ENCODE results near the gene POLR2I. TPM values are rescaled to one million over a fixed set of nuclear protein-coding genes. Genes with fewer than 3 reads are reported as not detected.

Gene POLR2I
- total RNA-seq, 4 donors from 2014 or later = 54.2 to 98.4 (median 77.4) TPM

DNA sequence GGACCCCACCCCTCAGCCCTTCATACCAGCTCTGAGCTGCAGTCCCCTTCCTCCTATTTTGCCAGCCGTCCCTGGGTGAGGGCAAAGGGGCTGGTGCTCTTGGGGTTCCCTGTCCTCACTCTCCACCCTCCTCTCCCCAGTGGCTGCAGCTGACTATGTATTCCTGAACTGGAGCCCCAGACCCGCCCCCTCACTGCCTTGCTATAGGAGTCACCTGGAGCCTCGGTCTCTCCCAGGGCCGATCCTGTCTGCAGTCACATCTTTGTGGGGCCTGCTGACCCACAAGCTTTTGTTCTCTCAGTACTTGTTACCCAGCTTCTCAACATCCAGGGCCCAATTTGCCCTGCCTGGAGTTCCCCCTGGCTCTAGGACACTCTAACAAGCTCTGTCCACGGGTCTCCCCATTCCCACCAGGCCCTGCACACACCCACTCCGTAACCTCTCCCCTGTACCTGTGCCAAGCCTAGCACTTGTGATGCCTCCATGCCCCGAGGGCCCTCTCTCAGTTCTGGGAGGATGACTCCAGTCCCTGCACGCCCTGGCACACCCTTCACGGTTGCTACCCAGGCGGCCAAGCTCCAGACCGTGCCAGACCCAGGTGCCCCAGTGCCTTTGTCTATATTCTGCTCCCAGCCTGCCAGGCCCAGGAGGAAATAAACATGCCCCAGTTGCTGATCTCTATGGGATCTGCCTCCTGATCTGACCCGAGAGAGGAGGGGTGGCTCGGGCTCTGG is 35.2 kb upstream of the POLR2I start:
- H3K36me3 ChIP-seq = peaks cover 8 to 68% (median 33%) of the 10 kb centered on the region in 3 donors

DNA sequence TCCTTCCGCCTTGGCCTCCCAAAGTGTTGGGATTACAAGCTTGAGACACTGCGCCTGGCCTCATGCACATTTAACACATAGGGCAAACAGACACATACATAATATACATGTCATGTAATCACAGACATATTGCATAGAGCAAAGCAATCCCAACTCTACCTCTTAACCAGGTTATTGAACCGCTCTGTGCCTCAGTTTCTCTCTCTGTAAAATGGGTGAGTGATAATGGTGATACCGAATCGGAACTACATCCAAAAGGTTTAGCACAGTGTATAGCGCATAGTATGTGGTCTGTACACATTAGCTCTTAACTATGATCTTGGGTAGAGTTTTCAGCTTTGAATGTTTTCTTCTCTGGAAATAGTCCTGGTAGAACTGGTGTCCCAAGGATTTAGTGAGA is 29.9 kb upstream of the POLR2I start:
- Histone ChIP-seq H3K36me3 (peaks cover 8 to 81% (median 44%) of the 10 kb centered on the region in 3 donors), H3K27me3 (no peaks in the 10 kb centered on the region), H3K4me3 (no peak overlapping the region), H3K9me3 (no peaks in the 10 kb centered on the region), H3K4me1 (peaks cover 5 to 13% (median 6%) of the 10 kb centered on the region in 4 donors), H3K27ac (no peak overlapping the region)
- TF ChIP-seq EP300 (IDR thresholded peaks at IDR 0.05) = no peak
- DNase-seq (ENCODE audit: low spot score in 2 of 2) = no peak
- WGBS, 2 donors = 96 to 97% methylated on average over 6 of the region's 6 CpGs

More for the DNA sequence above, 35.2 kb upstream of the POLR2I start:
- Histone ChIP-seq H3K4me1 (peaks cover 0 to 28% (median 4%) of the 10 kb centered on the region in 4 donors), H3K27ac (peak overlapping the region in 1 of 4 donors; percentile 91), H3K9me3 (no peaks in the 10 kb centered on the region), H3K27me3 (no peaks in the 10 kb centered on the region), H3K4me3 (no peak overlapping the region)
- no peak for DNase-seq (ENCODE audit: low spot score in 2 of 2)
- WGBS, 2 donors = 79 to 81% methylated on average over 12 to 13 of the region's 13 CpGs
- TF ChIP-seq EP300 (IDR thresholded peaks at IDR 0.05) = no peak
- no peak for TF ChIP-seq POLR2A (IDR thresholded peaks at IDR 0.05)
- TF ChIP-seq, protein P1, sequence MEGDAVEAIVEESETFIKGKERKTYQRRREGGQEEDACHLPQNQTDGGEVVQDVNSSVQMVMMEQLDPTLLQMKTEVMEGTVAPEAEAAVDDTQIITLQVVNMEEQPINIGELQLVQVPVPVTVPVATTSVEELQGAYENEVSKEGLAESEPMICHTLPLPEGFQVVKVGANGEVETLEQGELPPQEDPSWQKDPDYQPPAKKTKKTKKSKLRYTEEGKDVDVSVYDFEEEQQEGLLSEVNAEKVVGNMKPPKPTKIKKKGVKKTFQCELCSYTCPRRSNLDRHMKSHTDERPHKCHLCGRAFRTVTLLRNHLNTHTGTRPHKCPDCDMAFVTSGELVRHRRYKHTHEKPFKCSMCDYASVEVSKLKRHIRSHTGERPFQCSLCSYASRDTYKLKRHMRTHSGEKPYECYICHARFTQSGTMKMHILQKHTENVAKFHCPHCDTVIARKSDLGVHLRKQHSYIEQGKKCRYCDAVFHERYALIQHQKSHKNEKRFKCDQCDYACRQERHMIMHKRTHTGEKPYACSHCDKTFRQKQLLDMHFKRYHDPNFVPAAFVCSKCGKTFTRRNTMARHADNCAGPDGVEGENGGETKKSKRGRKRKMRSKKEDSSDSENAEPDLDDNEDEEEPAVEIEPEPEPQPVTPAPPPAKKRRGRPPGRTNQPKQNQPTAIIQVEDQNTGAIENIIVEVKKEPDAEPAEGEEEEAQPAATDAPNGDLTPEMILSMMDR (IDR thresholded peaks at IDR 0.05) = no peak

DNA sequence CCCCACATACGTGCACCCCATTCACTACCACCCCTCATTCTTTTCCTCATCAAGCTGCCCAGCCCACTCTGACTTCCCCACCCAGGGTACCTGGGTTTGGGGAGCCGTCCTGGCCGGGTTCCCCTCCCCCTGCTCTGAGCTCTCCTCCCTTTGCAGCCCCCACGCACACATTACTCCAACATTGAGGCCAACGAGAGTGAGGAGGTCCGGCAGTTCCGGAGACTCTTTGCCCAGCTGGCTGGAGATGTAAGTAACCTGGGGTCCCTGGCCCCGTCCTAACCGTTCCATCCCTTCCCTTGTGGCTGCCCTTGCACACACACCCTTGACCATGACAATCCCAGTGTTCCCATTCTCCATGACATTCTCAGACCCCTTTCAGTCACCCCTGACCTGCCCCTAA is 27.8 kb upstream of the POLR2I start:
- H3K27me3 ChIP-seq = no peaks in the 10 kb centered on the region
- H3K36me3 ChIP-seq = peaks cover 8 to 59% (median 28%) of the 10 kb centered on the region in 3 donors
- peaks cover 5 to 23% (median 6%) of the 10 kb centered on the region in 4 donors for H3K4me1 ChIP-seq
- no peaks in the 10 kb centered on the region for H3K9me3 ChIP-seq
- no peak overlapping the region for H3K27ac ChIP-seq
- 85 to 90% methylated on average over 9 of the region's 9 CpGs for WGBS, 2 donors
- TF ChIP-seq EP300 (IDR thresholded peaks at IDR 0.05) (no peak), POLR2A (IDR thresholded peaks at IDR 0.05) (no peak)
- TF ChIP-seq, protein P1 (IDR thresholded peaks at IDR 0.05) = no peak
- H3K4me3 ChIP-seq = no peak overlapping the region
- no peak for DNase-seq (ENCODE audit: low spot score in 2 of 2)

DNA sequence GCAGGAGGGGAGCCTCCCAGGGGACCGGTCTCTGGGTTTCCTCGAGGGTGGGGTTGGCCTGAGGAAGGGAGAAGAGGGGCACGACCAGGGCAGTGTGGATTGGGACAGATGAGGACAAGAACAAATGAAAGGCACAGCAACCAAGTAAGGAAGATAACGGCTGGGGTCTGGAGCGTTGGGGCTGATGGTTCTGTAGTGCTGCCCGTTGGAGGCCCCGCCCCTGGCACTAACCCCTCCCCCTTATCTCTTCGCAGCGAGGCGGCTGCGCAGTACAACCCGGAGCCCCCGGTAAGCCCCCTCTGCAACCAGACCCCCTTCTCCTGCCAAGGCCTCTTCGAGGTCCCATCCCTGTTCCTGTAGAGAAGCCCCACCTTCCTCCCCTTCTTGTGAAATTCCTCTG is 27.4 kb upstream of the POLR2I start:
- H3K36me3 ChIP-seq = peaks cover 8 to 55% (median 24%) of the 10 kb centered on the region in 3 donors
- peak overlapping the region in 3 of 4 donors; percentile 98 to 100 (median 98) for H3K27ac ChIP-seq
- WGBS, 2 donors = 84 to 90% methylated on average over 14 of the region's 14 CpGs

DNA sequence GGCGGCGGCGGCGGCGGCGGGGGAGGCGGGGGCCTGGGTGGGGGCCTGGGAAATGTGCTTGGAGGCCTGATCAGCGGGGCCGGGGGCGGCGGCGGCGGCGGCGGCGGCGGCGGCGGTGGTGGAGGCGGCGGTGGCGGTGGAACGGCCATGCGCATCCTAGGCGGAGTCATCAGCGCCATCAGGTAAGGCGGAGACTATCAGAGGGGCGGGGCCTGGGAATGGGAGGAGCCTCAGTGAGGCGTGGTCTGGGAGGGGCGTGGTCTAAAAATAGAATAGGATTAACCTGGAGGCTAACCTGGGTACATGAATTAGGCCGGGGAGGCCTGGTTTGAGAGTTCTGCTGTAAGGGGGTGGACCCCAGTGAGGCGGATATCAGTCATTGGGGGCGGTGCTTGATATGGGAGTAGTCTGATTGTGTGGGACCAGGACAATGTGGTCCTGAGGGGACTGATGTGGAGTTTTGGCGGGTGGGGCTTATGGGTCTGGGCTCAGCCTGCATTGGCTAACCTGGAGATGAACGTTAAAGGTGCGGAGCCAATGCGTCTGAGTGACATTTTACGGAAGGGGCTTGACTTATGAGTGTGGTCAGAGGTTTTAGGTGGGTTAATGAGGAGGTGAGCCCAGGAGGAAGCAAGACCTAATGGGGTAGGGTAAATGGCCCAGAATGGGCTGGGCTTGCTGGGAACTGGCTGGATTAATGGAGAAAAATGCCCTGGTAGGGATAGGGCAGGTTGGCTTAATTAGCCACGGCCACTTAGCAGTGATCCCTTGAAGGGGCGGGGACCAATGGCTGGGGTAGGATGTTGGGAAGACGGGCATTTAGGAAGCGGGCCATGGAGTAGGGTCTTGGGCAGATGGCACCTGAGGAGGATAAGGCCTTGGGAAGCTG is 26.6 kb upstream of the POLR2I start:
- peak overlapping the region; percentile 80 to 94 (median 86) for H3K4me3 ChIP-seq
- H3K9me3 ChIP-seq = no peaks in the 10 kb centered on the region
- peak; percentile 73 to 95 for DNase-seq (ENCODE audit: low spot score in 2 of 2)
- H3K27ac ChIP-seq = peak overlapping the region; percentile 83 to 100 (median 98)
- TF ChIP-seq EP300 (IDR thresholded peaks at IDR 0.05) (peak in 1 of 2 donors; percentile 31), POLR2A (IDR thresholded peaks at IDR 0.05) (peak; percentile 12 to 63)
- TF ChIP-seq, protein P1 (IDR thresholded peaks at IDR 0.05) = no peak
- WGBS, 2 donors = 24% methylated on average over 34 to 35 of the region's 42 CpGs
- no peaks in the 10 kb centered on the region for H3K27me3 ChIP-seq
- H3K36me3 ChIP-seq = peaks cover 4 to 47% (median 16%) of the 10 kb centered on the region in 3 donors
- H3K4me1 ChIP-seq = peaks cover 5 to 35% (median 10%) of the 10 kb centered on the region in 4 donors

More for the DNA sequence above, 27.4 kb upstream of the POLR2I start:
- DNase-seq (ENCODE audit: low spot score in 2 of 2) = no peak
- TF ChIP-seq POLR2A (IDR thresholded peaks at IDR 0.05) (no peak), EP300 (IDR thresholded peaks at IDR 0.05) (no peak)
- TF ChIP-seq, protein P1 (IDR thresholded peaks at IDR 0.05) = no peak
- H3K4me3 ChIP-seq = no peak overlapping the region
- no peaks in the 10 kb centered on the region for H3K9me3 ChIP-seq
- H3K27me3 ChIP-seq = no peaks in the 10 kb centered on the region
- peaks cover 5 to 27% (median 7%) of the 10 kb centered on the region in 4 donors for H3K4me1 ChIP-seq
